Neural progenitor cell (in vitro differentiated cells): ENCODE results near the gene CHTF18. TPM values are rescaled to one million over a fixed set of nuclear protein-coding genes. Genes with fewer than 3 reads are reported as not detected.

Experiments used
- DNase-seq: peaks from one replicate; pipeline ENCODE4 v3.0.0-alpha.2; 2016; ENCODE audit warnings: low spot score
- H2AFZ ChIP-seq: fragments of 200-600 bp; sonication (generic); replicated peaks from 2 replicates; pipeline ENCODE4 v1.6.1; 2016; ENCODE audit warnings: antibody characterized with exemption
- H3F3A ChIP-seq: fragments of 200-600 bp; sonication (generic); 2 replicates; pipeline ENCODE4 v1.6.1; 2016; ENCODE audit warnings: antibody characterized with exemption, low read depth
- H3K27ac ChIP-seq: fragments of 200-600 bp; sonication (generic); 2 replicates; pipeline ENCODE4 v1.5.1; 2016; ENCODE audit warnings: mild to moderate bottlenecking
- H3K27me3 ChIP-seq: fragments of 200-600 bp; sonication (generic); 2 replicates; pipeline ENCODE4 v1.6.1; 2016; ENCODE audit warnings: mild to moderate bottlenecking, moderate library complexity
- H3K36me3 ChIP-seq: fragments of 200-600 bp; sonication (generic); 2 replicates; pipeline ENCODE4 v1.5.1; 2016
- H3K4me1 ChIP-seq: fragments of 200-600 bp; sonication (generic); 2 replicates; pipeline ENCODE4 v1.6.1; 2016; ENCODE audit warnings: mixed run types
- H3K4me2 ChIP-seq: fragments of 200-600 bp; sonication (generic); 2 replicates; pipeline ENCODE4 v1.6.1; 2016
- H3K4me3 ChIP-seq: fragments of 200-600 bp; sonication (generic); 2 replicates; pipeline ENCODE4 v1.5.1; 2016
- H3K79me2 ChIP-seq: fragments of 200-600 bp; sonication (generic); 2 replicates; pipeline ENCODE4 v1.6.1; 2016; ENCODE audit warnings: low read depth
- H3K9ac ChIP-seq: fragments of 200-600 bp; sonication (generic); 2 replicates; pipeline ENCODE4 v1.6.1; 2016
- H3K9me3 ChIP-seq: fragments of 200-600 bp; sonication (generic); 2 replicates; pipeline ENCODE4 v1.5.1; 2016; ENCODE audit warnings: low read depth
- H4K20me1 ChIP-seq: fragments of 200-600 bp; sonication (generic); 2 replicates; pipeline ENCODE4 v1.6.1; 2016; ENCODE audit warnings: low read depth
- H3K27ac Mint-ChIP-seq: 3 replicates; pipeline ENCODE4 v1.8.0; 2021; ENCODE audit warnings: mixed read lengths
- H3K27me3 Mint-ChIP-seq: 2 replicates; pipeline ENCODE4 v1.8.0; 2022; ENCODE audit warnings: low read depth, mild to moderate bottlenecking, inconsistent platforms, moderate library complexity, mixed read lengths; ENCODE audit not compliant: insufficient read depth
- H3K36me3 Mint-ChIP-seq: 3 replicates; pipeline ENCODE4 v1.8.0; 2021; ENCODE audit warnings: mixed read lengths
- H3K4me1 Mint-ChIP-seq: 3 replicates; pipeline ENCODE4 v1.8.0; 2021; ENCODE audit warnings: mixed read lengths
- H3K4me3 Mint-ChIP-seq: 3 replicates; pipeline ENCODE4 v1.8.0; 2021; ENCODE audit warnings: mild to moderate bottlenecking, moderate library complexity, mixed read lengths
- H3K9me3 Mint-ChIP-seq: 3 replicates; pipeline ENCODE4 v1.8.0; 2020; ENCODE audit warnings: mixed read lengths
- EZH2 ChIP-seq: fragments of 200-600 bp; sonication (generic); IDR thresholded peaks from 2 replicates; pipeline ENCODE4 v1.6.1; 2017; ENCODE audit warnings: antibody characterized with exemption, mild to moderate bottlenecking, moderate library complexity
- EZH2phosphoT487 ChIP-seq: fragments of 200-600 bp; sonication (generic); IDR thresholded peaks from 2 replicates; pipeline ENCODE4 v1.6.1; 2017; ENCODE audit warnings: antibody characterized with exemption
- total RNA-seq: library from RNA; depleted of rRNA; stranded (reverse); fragments of >200 nt; gene quantifications from 2 replicates; pipeline ENCODE4 v1.2.3, GENCODE V29; 2015; ENCODE audit warnings: low replicate concordance
- TF ChIP-seq, protein P1 (sequence below): fragments of 200-600 bp; sonication (generic); IDR thresholded peaks from 2 replicates; pipeline ENCODE4 v1.5.1; 2017; ENCODE audit warnings: antibody characterized with exemption, mild to moderate bottlenecking

The CHTF18 gene
- total RNA-seq, 1 donor from 2014 or later: 35.6 TPM

DNA sequence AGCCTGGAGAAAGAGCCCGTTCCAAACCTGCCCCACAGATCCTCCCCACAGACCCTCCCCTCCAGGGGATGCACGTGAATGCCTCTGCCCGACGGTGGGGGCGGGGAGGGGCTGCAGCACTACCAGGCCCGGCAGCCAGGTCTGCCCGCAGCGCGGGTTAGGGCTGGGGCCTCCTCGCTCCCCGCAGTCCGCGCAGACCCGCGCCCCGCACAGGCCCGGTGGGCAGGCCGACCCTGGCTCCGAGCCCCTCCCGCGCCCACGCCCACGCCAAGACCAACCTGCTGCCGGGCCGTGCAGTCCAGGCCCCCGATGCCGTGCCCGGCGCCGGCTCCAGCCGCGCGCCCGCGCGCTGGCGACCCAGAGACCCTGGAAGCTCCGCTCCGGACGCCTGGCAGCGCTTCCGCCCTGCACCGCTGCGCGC lies 432 bp upstream of the CHTF18 start, which contains the start of gene RPUSD1:
RPUSD1 (minus strand) TSS at position 404 of the 421 bp plus-strand sequence. CDS start 644 bp downstream, outside the sequence.
- peak within 1 kb of the TSS; percentile 90 for H3K4me3 Mint-ChIP-seq

DNA sequence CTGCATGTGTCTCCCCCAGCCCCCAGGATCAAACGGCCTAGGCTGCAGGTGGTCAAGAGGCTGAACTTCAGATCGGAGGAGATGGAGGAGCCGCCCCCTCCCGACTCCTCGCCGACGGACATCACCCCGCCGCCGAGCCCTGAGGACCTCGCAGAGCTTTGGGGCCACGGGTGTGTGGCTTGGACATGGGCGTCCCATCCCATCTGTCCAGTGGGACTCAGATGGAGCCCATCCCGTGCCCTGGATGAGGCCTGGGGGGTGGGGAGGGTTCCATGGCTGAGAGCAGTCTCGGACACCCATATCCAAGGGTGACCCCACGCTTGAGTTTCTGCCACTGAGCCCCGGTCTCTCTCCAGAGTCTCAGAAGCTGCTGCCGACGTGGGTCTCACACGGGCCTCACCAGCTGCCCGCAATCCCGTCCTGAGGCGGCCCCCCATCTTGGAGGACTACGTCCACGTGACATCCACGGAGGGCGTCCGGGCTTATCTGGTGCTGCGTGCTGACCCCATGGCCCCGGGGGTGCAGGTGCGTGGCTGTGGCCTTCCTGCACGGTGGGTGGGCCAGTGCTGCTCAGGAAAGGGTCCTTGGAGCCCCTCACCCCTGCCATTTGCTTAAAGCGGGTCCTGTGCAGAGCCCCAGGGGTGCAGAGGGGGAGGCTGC lies 901 bp downstream of the CHTF18 start:
- no peak for TF ChIP-seq EZH2
- no peak for TF ChIP-seq EZH2phosphoT487
- TF ChIP-seq, protein P1, sequence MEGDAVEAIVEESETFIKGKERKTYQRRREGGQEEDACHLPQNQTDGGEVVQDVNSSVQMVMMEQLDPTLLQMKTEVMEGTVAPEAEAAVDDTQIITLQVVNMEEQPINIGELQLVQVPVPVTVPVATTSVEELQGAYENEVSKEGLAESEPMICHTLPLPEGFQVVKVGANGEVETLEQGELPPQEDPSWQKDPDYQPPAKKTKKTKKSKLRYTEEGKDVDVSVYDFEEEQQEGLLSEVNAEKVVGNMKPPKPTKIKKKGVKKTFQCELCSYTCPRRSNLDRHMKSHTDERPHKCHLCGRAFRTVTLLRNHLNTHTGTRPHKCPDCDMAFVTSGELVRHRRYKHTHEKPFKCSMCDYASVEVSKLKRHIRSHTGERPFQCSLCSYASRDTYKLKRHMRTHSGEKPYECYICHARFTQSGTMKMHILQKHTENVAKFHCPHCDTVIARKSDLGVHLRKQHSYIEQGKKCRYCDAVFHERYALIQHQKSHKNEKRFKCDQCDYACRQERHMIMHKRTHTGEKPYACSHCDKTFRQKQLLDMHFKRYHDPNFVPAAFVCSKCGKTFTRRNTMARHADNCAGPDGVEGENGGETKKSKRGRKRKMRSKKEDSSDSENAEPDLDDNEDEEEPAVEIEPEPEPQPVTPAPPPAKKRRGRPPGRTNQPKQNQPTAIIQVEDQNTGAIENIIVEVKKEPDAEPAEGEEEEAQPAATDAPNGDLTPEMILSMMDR: no peak
- peaks cover 6% of the 10 kb centered on the region for H3K36me3 Mint-ChIP-seq
- Histone ChIP-seq H3K9me3 (no peaks in the 10 kb centered on the region), H3K4me1 (peaks cover 7% of the 10 kb centered on the region), H3K79me2 (peaks cover 27% of the 10 kb centered on the region), H3K9ac (peak overlapping the region; percentile 79), H3K36me3 (no peaks in the 10 kb centered on the region), H3F3A (peaks cover 3% of the 10 kb centered on the region), H3K27ac (no peak overlapping the region), H4K20me1 (peaks cover 46% of the 10 kb centered on the region), H2AFZ (no peak overlapping the region), H3K27me3 (no peaks in the 10 kb centered on the region), H3K4me2 (peak overlapping the region; percentile 100), H3K4me3 (peak overlapping the region; percentile 87)
- H3K4me1 Mint-ChIP-seq: peaks cover 5% of the 10 kb centered on the region
- H3K4me3 Mint-ChIP-seq: peak overlapping the region; percentile 78
- H3K9me3 Mint-ChIP-seq: no peaks in the 10 kb centered on the region
- peaks cover 2% of the 10 kb centered on the region for H3K27me3 Mint-ChIP-seq
- H3K27ac Mint-ChIP-seq: no peak overlapping the region
- no peak for DNase-seq

More for the DNA sequence above, 432 bp upstream of the CHTF18 start, which contains the start of gene RPUSD1:
- Mint-ChIP-seq H3K27ac (no peak within 1 kb of the TSS), H3K27me3 (no peaks in the 10 kb centered on the region), H3K9me3 (no peaks in the 10 kb centered on the region), H3K36me3 (peaks cover 6% of the 10 kb centered on the region), H3K4me1 (peaks cover 5% of the 10 kb centered on the region)
- Histone ChIP-seq H3K79me2 (peaks cover 27% of the 10 kb centered on the region), H4K20me1 (peaks cover 41% of the 10 kb centered on the region), H3K4me3 (peak within 1 kb of the TSS; percentile 99), H3K27ac (no peak within 1 kb of the TSS), H3K27me3 (no peaks in the 10 kb centered on the region), H3F3A (peaks cover 3% of the 10 kb centered on the region), H3K9ac (peak within 1 kb of the TSS; percentile 79), H3K4me1 (peaks cover 7% of the 10 kb centered on the region), H3K36me3 (no peaks in the 10 kb centered on the region), H2AFZ (peak within 1 kb of the TSS; percentile 63), H3K9me3 (no peaks in the 10 kb centered on the region), H3K4me2 (peak within 1 kb of the TSS; percentile 100)
- no peak for DNase-seq
- TF ChIP-seq, protein P1: peak; percentile 9
- TF ChIP-seq EZH2: no peak

DNA sequence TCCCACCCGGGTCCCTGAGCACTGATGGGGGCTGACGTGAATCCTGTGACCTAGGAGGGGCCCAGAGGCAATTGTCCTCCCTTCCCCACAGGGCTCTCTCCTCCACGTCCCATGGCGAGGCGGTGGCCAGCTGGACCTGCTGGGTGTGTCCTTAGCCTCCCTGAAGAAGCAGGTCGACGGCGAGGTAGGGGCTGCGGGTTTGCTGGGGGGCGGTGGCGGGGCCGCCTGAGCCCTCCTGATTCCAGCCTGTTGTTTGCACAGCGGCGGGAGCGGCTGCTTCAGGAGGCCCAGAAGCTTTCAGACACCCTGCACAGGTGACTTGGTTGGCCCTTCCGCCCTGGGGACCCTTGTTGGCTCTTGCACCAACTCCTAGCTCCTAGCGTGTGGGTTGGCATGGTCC lies 1.7 kb downstream of the CHTF18 start:
- Mint-ChIP-seq H3K4me1 (peaks cover 5% of the 10 kb centered on the region), H3K27ac (no peak overlapping the region), H3K27me3 (peaks cover 2% of the 10 kb centered on the region), H3K36me3 (peaks cover 6% of the 10 kb centered on the region), H3K9me3 (no peaks in the 10 kb centered on the region), H3K4me3 (peak overlapping the region; percentile 78)
- H3K4me1 ChIP-seq: peaks cover 7% of the 10 kb centered on the region
- no peaks in the 10 kb centered on the region for H3K36me3 ChIP-seq
- no peak overlapping the region for H3K9ac ChIP-seq
- TF ChIP-seq EZH2phosphoT487: no peak
- TF ChIP-seq, protein P1: no peak
- H2AFZ ChIP-seq: no peak overlapping the region
- peaks cover 27% of the 10 kb centered on the region for H3K79me2 ChIP-seq
- no peak for DNase-seq
- H3K27ac ChIP-seq: no peak overlapping the region
- peaks cover 3% of the 10 kb centered on the region for H3F3A ChIP-seq
- H3K27me3 ChIP-seq: no peaks in the 10 kb centered on the region
- H4K20me1 ChIP-seq: peaks cover 52% of the 10 kb centered on the region
- no peak overlapping the region for H3K4me2 ChIP-seq
- no peak overlapping the region for H3K4me3 ChIP-seq
- no peaks in the 10 kb centered on the region for H3K9me3 ChIP-seq
